ENCODE data around the gene AIMP1.

The AIMP1 gene

DNA sequence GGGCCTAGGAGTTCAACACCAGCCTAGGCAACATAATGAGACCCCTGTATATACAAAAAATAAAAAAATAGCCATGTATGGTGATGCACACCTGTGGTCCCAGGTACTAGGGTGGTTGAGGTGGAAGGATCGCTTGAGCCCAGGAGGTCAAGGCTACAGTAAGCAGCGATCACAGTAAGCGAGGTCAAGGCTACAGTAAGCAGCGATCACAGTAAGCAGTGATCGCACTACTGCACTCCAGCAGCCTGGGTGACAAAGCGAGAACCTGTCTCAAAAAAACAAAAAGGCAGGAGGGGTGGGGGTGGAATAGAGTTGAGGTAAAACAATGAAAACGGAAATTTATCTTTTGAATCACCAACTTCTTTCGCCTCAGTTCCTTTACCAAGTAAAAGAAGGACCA is 29.7 kb upstream of the AIMP1 start:
- no peak overlapping the region for H3K27ac ChIP-seq
- no peak for TF ChIP-seq CTCF (conservative IDR thresholded peaks at IDR 0.05)

GRCh38 chr4:106287353-106287969 is 28.9 kb upstream of the AIMP1 start:
- no peak overlapping the region for H3K27ac ChIP-seq
- no peak for TF ChIP-seq CTCF (conservative IDR thresholded peaks at IDR 0.05)

DNA sequence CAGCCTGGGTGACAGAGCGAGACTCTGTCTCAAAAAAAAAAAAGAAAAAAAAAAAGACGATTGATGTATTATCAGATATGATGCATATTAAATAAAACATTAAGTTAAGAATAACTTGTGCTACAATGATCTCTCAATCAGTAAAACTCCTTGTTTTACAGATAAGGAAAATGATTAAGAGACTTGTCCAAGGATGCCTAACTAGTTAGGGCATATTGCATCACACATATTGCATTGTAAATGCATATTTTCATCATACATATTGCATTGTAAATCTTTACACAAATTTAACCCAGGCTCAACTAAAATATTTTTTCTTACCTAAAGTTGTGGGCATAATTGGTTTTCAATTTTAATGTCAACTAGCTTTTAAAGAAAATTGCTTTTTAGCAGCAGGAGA is 26.6 kb upstream of the AIMP1 start:
- no peak overlapping the region for H3K27ac ChIP-seq
- no peak for TF ChIP-seq CTCF (conservative IDR thresholded peaks at IDR 0.05)

DNA sequence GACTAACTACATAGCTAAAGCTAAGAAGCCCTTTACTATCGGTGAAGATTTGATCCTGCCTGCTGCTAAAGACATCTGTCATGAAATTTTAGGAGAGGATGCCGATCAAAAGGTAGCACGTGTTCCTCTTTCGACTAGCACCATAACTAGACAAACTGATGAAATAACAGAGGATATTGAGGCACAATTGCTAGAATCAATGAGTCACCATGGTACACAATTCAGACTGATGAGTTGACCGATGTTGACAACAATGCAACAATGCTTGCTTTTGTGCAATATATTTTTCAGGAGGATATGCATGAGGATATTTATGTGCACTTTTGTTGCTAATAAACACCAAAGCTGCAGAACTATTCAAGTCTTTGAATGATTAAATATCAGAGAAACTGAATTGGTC is 24.7 kb upstream of the AIMP1 start:
- no peak for TF ChIP-seq CTCF (conservative IDR thresholded peaks at IDR 0.05)
- H3K27ac ChIP-seq = no peak overlapping the region

GRCh38 chr4:106294062-106294461 is 22.3 kb upstream of the AIMP1 start:
- H3K27ac ChIP-seq = no peak overlapping the region
- no peak for TF ChIP-seq CTCF (conservative IDR thresholded peaks at IDR 0.05)

GRCh38 chr4:106297245-106298035 is 18.9 kb upstream of the AIMP1 start:
- TF ChIP-seq CTCF (conservative IDR thresholded peaks at IDR 0.05) = no peak
- H3K27ac ChIP-seq = no peak overlapping the region

DNA sequence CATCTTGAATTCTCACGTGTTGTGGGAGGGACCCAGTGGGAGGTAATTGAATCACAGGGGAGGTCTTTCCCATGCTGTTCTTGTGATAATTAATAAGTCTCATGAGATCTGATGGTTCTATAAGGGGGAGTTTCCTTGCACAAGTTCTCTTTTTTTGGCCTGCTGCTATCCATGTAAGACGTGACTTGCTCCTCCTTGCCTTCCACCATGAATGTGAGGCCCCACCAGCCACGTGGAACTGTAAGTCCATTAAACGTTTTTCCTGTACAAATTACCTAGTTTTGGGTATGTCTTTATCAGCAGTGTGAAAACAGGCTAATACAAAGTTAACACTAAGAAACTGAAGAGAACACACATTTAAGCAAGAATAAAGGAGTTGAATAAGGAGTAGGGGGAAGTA is 16.4 kb upstream of the AIMP1 start:
- no peak overlapping the region for H3K27ac ChIP-seq
- no peak for TF ChIP-seq CTCF (conservative IDR thresholded peaks at IDR 0.05)
